Panc1 (cell line): ENCODE results near the gene SLC7A11. TPM values are rescaled to one million over a fixed set of nuclear protein-coding genes. Genes with fewer than 3 reads are reported as not detected.
A peak's percentile ranks its signal among the peaks of the same experiment; 100 is the strongest.

Experiments used
- ATAC-seq: fragments of 200-7000 bp; cut with Tn5 transposase; 2 replicates; pipeline ENCODE4 v1.9.1; 2020; ENCODE audit warnings: mild to moderate bottlenecking, moderate library complexity
- BruUV-seq: library from RNA; stranded (reverse); fragments of 400-500 nt; replicated peaks from 2 replicates; lab custom pipeline; 2021; lab: Mats Ljungman, UMichigan
- CTCF ChIA-PET: fragments of 300-600 bp; sonication (Branson Sonifier 250); formaldehyde crosslinking; loops from one replicate; lab custom pipeline; 2022; ENCODE audit warnings: antibody characterized with exemption; lab: Charles Lee
- POLR2A ChIA-PET: fragments of 300-600 bp; sonication (Branson Sonifier 250); formaldehyde crosslinking; loops from one replicate; lab custom pipeline; 2022; ENCODE audit warnings: antibody characterized with exemption; lab: Charles Lee
- DNase-seq: peaks from one replicate; pipeline ENCODE4 v3.0.0-alpha.2; 2010; ENCODE audit warnings: low read depth, low spot score
- H3K27ac ChIP-seq: 2 replicates; pipeline ENCODE4 v1.5.1; 2011; ENCODE audit warnings: mild to moderate bottlenecking, low read length, inconsistent platforms
- H3K27me3 ChIP-seq: fragments of 200-500 bp; sonication (Bioruptor generic); 2 replicates; pipeline ENCODE4 v1.6.0; 2014; ENCODE audit warnings: low read length, inconsistent platforms; ENCODE audit not compliant: control insufficient read depth, insufficient read depth
- H3K36me3 ChIP-seq: fragments of 200-500 bp; sonication (Bioruptor generic); 2 replicates; pipeline ENCODE4 v1.5.1; 2014; ENCODE audit warnings: inconsistent platforms, mild to moderate bottlenecking, low read length, moderate library complexity; ENCODE audit not compliant: control insufficient read depth, insufficient read depth
- H3K4me1 ChIP-seq: 2 replicates; pipeline ENCODE4 v1.5.1; 2011; ENCODE audit warnings: inconsistent platforms, mild to moderate bottlenecking, low read length, moderate library complexity; ENCODE audit not compliant: control insufficient read depth, insufficient read depth
- H3K4me3 ChIP-seq, 2 experiments: 2 replicates each; pipeline ENCODE4 v1.5.1; 2011 to 2012; ENCODE audit warnings: low read depth in 2 of 2, low read length in 2 of 2, mild to moderate bottlenecking in 2 of 2, inconsistent platforms in 1 of 2, moderate library complexity in 1 of 2
- H3K9me3 ChIP-seq: fragments of 200-500 bp; sonication (Bioruptor generic); 2 replicates; pipeline ENCODE4 v1.5.1; 2014; ENCODE audit warnings: low read depth, mild to moderate bottlenecking, inconsistent platforms, low read length, moderate library complexity; ENCODE audit not compliant: control insufficient read depth, insufficient read depth
- POLR2AphosphoS5 ChIP-seq: IDR thresholded peaks from 2 replicates; pipeline ENCODE4 v1.6.1; 2012; ENCODE audit warnings: mild to moderate bottlenecking, low read depth, low read length, moderate library complexity
- SIN3A ChIP-seq: IDR thresholded peaks from 2 replicates; pipeline ENCODE4 v1.6.1; 2012; ENCODE audit warnings: low read depth, mild to moderate bottlenecking, low read length, moderate library complexity, borderline replicate concordance; ENCODE audit not compliant: insufficient read depth
- TCF7L2 ChIP-seq: IDR thresholded peaks from 2 replicates; pipeline ENCODE4 v1.6.1; 2011; ENCODE audit warnings: mild to moderate bottlenecking, low read depth, low read length, inconsistent platforms
- in situ Hi-C: cut with HindIII; loops from 2 replicates; pipeline ENCODE4 v1.10.0; 2016; ENCODE audit warnings: low sequenced_read_pairs, low pct_unique_long_range_greater_than_20kb
- intact Hi-C: fragments of 100-400 bp; cut with micrococcal nuclease; formaldehyde crosslinking; loops from one replicate; pipeline ENCODE4 v1.10.0; 2022; ENCODE audit not compliant: unreplicated experiment
- total RNA-seq: library from RNA; stranded (reverse); gene quantifications from one replicate; pipeline ENCODE4 v1.2.1, GENCODE V29; 2021; ENCODE audit not compliant: unreplicated experiment
- TF ChIP-seq, protein P1 (sequence below), 2 experiments: IDR thresholded peaks; 2 replicates each; pipeline ENCODE4 v1.6.1; 2011 to 2012; ENCODE audit warnings: low read depth in 2 of 2, control low read depth in 1 of 2, low read length in 1 of 2, mild to moderate bottlenecking in 1 of 2, moderate library complexity in 1 of 2; ENCODE audit not compliant: insufficient read depth in 1 of 2
- TF ChIP-seq, protein P2 (sequence below): fragments of 450-650 bp; IDR thresholded peaks from 2 replicates; pipeline ENCODE4 v1.5.1; 2017; ENCODE audit warnings: mild to moderate bottlenecking

Gene SLC7A11
- total RNA-seq, 1 experiment from 2014 or later, result 6.4 TPM

DNA sequence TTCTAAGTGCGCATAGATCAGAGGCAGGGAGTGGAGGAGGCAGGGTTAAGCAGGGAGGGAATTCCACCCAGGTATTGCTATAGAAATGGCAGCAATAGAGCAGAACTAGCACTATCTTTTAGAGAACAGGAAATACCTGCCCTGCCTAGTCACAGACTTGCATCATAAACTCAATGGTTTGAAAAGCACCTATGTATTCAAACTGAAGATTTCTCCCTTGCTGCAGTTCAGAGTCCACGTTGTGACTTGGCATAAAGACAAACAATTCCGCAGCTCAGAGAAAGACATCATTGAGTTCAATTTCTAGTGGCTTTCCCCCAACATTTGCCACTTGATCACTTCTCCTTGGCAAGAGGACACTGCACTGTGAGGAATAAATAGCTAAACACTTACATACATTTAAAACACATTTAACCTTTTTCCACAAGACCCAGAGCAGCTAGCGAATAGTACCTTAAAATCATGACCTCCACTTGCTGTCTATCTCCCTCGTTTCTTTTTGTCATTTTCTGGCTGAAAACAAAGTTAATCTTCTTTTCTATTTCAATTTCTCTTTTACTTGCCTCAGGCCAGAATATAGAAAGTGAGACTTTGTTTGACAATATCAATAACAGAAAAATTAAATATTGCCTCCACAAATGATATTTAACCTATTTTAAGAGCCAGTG, 42.4 kb downstream of the SLC7A11 start:
- in situ Hi-C loops (no loop called here), intact Hi-C loops (no loop called here)
- no peak overlapping the region for H3K4me3 ChIP-seq
- POLR2A ChIA-PET, result no interaction called here
- H3K27ac ChIP-seq, result no peak overlapping the region
- CTCF ChIA-PET, result no interaction called here
- DNase-seq (peak; percentile 59), ATAC-seq (peak; percentile 62)
- no TSS peak for BruUV-seq
- H3K27me3 ChIP-seq, result no peaks in the 10 kb centered on the region
- no peaks in the 10 kb centered on the region for H3K9me3 ChIP-seq
- no peaks in the 10 kb centered on the region; the same call in 1 of the 2 replicates for H3K36me3 ChIP-seq
- H3K4me1 ChIP-seq, result no peaks in the 10 kb centered on the region
- no peak for TF ChIP-seq SIN3A
- no peak for TF ChIP-seq TCF7L2
- TF ChIP-seq POLR2AphosphoS5, result no peak
- TF ChIP-seq, protein P1, sequence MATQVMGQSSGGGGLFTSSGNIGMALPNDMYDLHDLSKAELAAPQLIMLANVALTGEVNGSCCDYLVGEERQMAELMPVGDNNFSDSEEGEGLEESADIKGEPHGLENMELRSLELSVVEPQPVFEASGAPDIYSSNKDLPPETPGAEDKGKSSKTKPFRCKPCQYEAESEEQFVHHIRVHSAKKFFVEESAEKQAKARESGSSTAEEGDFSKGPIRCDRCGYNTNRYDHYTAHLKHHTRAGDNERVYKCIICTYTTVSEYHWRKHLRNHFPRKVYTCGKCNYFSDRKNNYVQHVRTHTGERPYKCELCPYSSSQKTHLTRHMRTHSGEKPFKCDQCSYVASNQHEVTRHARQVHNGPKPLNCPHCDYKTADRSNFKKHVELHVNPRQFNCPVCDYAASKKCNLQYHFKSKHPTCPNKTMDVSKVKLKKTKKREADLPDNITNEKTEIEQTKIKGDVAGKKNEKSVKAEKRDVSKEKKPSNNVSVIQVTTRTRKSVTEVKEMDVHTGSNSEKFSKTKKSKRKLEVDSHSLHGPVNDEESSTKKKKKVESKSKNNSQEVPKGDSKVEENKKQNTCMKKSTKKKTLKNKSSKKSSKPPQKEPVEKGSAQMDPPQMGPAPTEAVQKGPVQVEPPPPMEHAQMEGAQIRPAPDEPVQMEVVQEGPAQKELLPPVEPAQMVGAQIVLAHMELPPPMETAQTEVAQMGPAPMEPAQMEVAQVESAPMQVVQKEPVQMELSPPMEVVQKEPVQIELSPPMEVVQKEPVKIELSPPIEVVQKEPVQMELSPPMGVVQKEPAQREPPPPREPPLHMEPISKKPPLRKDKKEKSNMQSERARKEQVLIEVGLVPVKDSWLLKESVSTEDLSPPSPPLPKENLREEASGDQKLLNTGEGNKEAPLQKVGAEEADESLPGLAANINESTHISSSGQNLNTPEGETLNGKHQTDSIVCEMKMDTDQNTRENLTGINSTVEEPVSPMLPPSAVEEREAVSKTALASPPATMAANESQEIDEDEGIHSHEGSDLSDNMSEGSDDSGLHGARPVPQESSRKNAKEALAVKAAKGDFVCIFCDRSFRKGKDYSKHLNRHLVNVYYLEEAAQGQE (IDR thresholded peaks at IDR 0.05; ENCODE audit: insufficient read depth in 1 of 2, low read depth in 2 of 2, low read length in 1 of 2), result no peak
- TF ChIP-seq, protein P2, sequence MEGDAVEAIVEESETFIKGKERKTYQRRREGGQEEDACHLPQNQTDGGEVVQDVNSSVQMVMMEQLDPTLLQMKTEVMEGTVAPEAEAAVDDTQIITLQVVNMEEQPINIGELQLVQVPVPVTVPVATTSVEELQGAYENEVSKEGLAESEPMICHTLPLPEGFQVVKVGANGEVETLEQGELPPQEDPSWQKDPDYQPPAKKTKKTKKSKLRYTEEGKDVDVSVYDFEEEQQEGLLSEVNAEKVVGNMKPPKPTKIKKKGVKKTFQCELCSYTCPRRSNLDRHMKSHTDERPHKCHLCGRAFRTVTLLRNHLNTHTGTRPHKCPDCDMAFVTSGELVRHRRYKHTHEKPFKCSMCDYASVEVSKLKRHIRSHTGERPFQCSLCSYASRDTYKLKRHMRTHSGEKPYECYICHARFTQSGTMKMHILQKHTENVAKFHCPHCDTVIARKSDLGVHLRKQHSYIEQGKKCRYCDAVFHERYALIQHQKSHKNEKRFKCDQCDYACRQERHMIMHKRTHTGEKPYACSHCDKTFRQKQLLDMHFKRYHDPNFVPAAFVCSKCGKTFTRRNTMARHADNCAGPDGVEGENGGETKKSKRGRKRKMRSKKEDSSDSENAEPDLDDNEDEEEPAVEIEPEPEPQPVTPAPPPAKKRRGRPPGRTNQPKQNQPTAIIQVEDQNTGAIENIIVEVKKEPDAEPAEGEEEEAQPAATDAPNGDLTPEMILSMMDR, result no peak

- no peaks in the 10 kb centered on the region for H3K9me3 ChIP-seq
- intact Hi-C loops, result no loop called here
- in situ Hi-C loops, result no loop called here
- no peak for ATAC-seq
- no peaks in the 10 kb centered on the region for H3K4me1 ChIP-seq
- ChIA-PET CTCF (no interaction called here), POLR2A (no interaction called here)
- no peak overlapping the region for H3K4me3 ChIP-seq
- no peaks in the 10 kb centered on the region; the same call in 1 of the 2 replicates for H3K36me3 ChIP-seq
- no peak overlapping the region for H3K27ac ChIP-seq
- DNase-seq, result no peak
- no TSS peak for BruUV-seq
- TF ChIP-seq, protein P2, result no peak
- TF ChIP-seq SIN3A, result no peak
- no peak for TF ChIP-seq TCF7L2
- no peak for TF ChIP-seq POLR2AphosphoS5
- TF ChIP-seq, protein P1 (IDR thresholded peaks at IDR 0.05; ENCODE audit: insufficient read depth in 1 of 2, low read depth in 2 of 2, low read length in 1 of 2), result no peak
- H3K27me3 ChIP-seq, result no peaks in the 10 kb centered on the region
Measured at GRCh38 chr4:138196153-138196552, 46.0 kb downstream of the SLC7A11 start.
